ENCODE measurements around the gene TMEM260. TPM values are rescaled to one million over a fixed set of nuclear protein-coding genes. Genes with fewer than 3 reads are reported as not detected.

Gene TMEM260
- total RNA-seq (44.9 TPM), polyA plus RNA-seq (10.9 TPM)

DNA sequence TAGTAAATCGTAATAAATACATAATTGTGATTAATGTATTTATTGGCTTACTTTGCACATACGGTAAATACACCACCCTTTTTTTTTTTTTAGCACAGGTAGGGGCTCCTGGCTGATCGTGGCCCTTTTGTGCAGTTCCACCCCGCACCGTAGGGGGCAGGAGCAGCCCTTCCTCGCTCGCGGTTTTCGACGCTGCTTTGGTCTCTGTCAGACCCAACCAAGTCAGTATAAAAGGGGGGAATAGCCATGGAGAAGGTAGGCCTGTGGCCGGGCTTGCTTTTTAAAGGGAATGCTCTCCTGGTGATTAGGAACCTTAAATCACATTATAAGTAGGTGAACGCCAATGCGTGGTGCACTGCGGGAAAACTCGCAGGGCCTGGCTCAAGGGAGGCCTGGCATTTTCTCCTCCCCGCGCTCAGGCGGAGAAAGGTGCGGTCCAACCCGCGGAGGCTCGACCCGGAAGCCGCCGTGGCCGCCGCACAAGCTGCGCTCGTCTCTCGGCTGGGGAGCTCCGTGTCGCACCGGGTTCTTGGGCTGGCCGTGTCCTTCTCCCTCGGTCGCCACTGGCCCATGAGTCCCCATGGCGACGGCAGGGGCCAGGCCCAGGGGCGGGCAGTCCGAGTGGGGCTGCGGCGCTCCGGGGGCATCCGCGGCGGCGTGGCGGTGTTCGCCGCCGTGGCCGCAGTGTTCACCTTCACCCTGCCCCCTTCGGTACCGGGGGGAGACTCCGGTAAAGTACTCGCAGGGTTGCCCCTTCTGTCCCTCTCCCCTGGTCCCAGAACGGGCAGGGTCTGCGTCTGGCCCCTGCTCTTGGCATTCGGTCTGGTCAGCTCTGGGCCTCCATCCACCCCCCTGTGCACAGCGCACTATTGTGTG is at the start of gene TMEM260:
TMEM260 (plus strand) TSS at position 454 of the 876 bp plus-strand sequence; CDS start at position 571, 117 bp downstream.
- Histone ChIP-seq H3K4me1 (ENCODE audit: insufficient read depth) (peaks cover 1% of the 10 kb centered on the region), H3K36me3 (ENCODE audit: insufficient read depth) (no peaks in the 10 kb centered on the region)
- WGBS = under 1% methylated on average over 60 of the region's 60 CpGs

DNA sequence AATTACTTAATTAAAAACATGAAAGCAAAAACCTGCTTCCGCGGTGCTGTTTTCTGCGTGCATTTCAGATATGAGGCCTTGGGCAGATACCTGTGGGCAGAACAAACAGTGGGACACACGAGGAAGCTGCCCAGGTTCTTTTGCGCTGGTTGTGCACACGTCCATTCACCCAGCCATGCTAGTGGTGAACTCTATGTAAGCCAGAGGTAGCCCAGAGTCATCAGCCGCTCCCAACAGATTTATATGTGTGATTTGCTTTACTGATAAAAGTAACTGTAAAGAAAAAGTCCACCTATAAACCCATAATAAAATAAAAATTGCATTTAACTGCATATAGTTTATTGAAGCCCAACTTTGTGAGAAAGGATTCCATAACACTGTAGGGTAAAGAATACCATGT is 47.1 kb upstream of the TMEM260 start:
- Histone ChIP-seq H3K4me3 (ENCODE audit: low read depth, low read length) (no peak overlapping the region), H3K4me1 (ENCODE audit: insufficient read depth) (no peaks in the 10 kb centered on the region), H3K36me3 (ENCODE audit: insufficient read depth) (no peaks in the 10 kb centered on the region), H3K27ac (ENCODE audit: low read depth) (no peak overlapping the region)
- 79% methylated on average over 7 of the region's 7 CpGs for WGBS
- DNase-seq (ENCODE audit: extremely low spot score) = no peak

More for the DNA sequence above, at the start of gene TMEM260:
- H3K27ac ChIP-seq (ENCODE audit: low read depth) = peak within 1 kb of the TSS; percentile 82
- peak within 1 kb of the TSS; percentile 95 for H3K4me3 ChIP-seq (ENCODE audit: low read depth, low read length)
- peak; percentile 83 for DNase-seq (ENCODE audit: extremely low spot score)

DNA sequence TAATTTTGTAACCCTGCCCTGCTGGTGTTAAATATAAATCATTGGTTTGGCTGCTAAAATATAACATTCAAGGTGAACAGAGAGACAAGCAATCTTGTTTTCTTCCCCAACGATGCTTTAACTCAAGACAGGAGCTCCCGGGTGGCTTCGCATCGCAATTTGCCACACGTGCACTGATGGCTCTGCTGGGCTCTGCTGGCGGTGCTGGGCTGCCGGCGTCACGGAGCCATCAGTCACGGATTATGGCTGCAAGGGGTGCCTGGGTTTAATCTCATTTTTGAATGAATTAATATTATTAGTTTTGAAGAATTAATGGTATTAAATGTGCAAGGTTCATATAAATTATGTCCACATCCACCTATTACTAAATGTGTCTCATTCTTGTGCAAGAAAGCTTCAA is 44.9 kb upstream of the TMEM260 start:
- H3K4me1 ChIP-seq (ENCODE audit: insufficient read depth) = no peaks in the 10 kb centered on the region
- no peak for DNase-seq (ENCODE audit: extremely low spot score)
- no peak overlapping the region for H3K27ac ChIP-seq (ENCODE audit: low read depth)
- no peaks in the 10 kb centered on the region for H3K36me3 ChIP-seq (ENCODE audit: insufficient read depth)
- no peak overlapping the region for H3K4me3 ChIP-seq (ENCODE audit: low read depth, low read length)
- 91% methylated on average over 10 of the region's 10 CpGs for WGBS

DNA sequence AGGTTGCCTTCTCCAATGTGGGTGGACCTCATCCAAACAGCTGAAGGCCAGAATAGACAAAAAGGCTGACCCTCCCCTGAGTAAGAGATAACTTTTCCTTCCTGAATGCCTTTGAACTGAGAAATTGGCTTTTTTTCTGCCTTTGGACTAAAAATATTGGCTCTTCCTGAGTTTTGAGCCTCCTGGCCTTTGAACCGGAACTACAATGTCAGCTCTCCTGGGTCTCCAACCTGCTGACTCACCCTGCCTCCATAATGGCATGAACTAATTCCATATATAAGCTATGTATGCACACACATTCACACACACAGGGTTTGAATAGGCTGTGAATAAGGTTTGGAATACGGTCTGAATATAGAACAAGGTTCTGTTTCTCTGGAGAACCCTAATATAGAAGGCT is 39.7 kb upstream of the TMEM260 start:
- WGBS = 96% methylated on average over 2 of the region's 2 CpGs
- no peaks in the 10 kb centered on the region for H3K36me3 ChIP-seq (ENCODE audit: insufficient read depth)

DNA sequence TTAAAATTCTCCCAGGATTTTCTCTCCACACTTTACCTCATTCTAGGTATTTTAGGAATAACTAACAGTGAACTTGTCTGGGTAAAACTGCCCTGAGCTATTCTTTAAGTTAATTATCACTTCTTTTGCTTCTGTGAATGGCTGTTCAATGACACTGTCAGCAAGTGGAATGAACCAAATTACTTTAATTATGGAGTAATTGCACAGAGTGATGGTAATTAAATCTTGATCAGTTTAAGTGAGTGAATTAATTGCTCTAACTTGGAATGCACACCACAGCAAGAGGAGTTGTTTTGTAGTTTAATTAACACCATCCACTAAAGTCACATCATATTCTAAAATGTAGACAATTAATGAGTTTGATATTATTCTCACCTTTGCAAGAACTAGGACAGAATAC is 36.2 kb upstream of the TMEM260 start:
- Histone ChIP-seq H3K4me3 (ENCODE audit: low read depth, low read length) (no peak overlapping the region), H3K27ac (ENCODE audit: low read depth) (no peak overlapping the region), H3K4me1 (ENCODE audit: insufficient read depth) (no peaks in the 10 kb centered on the region), H3K36me3 (ENCODE audit: insufficient read depth) (no peaks in the 10 kb centered on the region)
- no peak for DNase-seq (ENCODE audit: extremely low spot score)

More for the DNA sequence above, 39.7 kb upstream of the TMEM260 start:
- Histone ChIP-seq H3K27ac (ENCODE audit: low read depth) (no peak overlapping the region), H3K4me3 (ENCODE audit: low read depth, low read length) (no peak overlapping the region), H3K4me1 (ENCODE audit: insufficient read depth) (no peaks in the 10 kb centered on the region)
- DNase-seq (ENCODE audit: extremely low spot score) = no peak

DNA sequence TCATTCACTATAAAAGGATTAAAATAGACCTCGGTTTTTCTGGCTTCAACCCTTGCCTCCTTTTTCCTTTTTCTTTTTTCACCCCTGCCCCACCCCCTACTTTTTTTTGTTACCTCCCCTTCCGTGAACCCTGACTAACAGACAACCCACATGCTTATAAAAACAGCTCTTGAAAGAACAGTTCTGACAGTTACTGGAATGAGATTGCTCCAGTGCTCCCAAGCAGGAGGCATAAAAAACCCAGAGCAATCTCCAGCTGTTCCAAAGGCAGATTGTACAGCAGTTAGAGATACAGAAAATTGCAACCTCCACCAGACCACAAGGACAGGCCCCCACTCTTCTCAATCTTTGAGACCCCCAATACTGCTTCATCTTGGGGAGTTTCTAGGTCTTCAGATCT is 29.9 kb upstream of the TMEM260 start:
- H3K36me3 ChIP-seq (ENCODE audit: insufficient read depth) = no peaks in the 10 kb centered on the region
- no peak overlapping the region for H3K27ac ChIP-seq (ENCODE audit: low read depth)
- 22% methylated on average over 2 of the region's 2 CpGs for WGBS
- no peaks in the 10 kb centered on the region for H3K4me1 ChIP-seq (ENCODE audit: insufficient read depth)
- DNase-seq (ENCODE audit: extremely low spot score) = no peak
- H3K4me3 ChIP-seq (ENCODE audit: low read depth, low read length) = no peak overlapping the region

DNA sequence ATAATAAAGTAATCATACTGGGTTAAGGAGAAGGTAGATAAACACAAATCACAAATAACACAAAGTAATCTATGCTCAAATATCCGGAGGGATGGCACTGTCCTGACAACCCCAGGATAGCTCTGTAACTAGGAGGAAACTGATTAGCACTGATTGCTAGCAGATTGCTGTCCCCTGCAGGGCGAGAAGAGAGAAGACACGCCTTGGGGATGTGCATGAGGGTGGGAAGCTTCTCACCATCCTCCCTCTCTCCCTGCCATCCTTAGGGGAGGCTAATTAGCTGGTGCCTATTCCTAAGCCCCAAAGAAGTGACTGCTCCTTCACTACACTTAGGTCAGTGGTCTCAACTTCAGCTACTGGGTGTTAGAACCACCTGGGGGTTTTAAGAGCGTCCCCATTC is 27.0 kb upstream of the TMEM260 start:
- H3K4me3 ChIP-seq (ENCODE audit: low read depth, low read length) = no peak overlapping the region
- no peak for DNase-seq (ENCODE audit: extremely low spot score)
- 45% methylated on average over 4 of the region's 4 CpGs for WGBS
- H3K36me3 ChIP-seq (ENCODE audit: insufficient read depth) = no peaks in the 10 kb centered on the region
- H3K4me1 ChIP-seq (ENCODE audit: insufficient read depth) = no peaks in the 10 kb centered on the region
- H3K27ac ChIP-seq (ENCODE audit: low read depth) = no peak overlapping the region

DNA sequence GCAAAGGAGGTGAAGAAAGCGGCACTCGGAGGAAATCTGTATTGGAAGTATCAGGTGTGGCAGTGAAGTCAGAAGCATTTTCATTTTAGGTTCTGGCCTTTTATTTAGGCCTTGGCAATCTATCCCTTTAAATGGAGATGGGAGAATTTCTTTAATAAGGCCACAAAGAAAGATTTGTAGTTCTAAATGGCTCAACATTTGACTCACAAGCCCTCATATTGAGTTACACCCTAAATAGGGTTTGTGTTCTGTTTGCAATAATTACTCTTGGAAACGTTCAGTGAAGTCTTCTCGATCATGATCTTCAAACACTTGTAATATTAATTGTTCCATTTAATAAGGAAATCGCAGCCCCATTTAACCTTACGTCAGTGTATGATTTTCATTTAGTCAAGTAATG is 25.3 kb upstream of the TMEM260 start:
- WGBS = 82% methylated on average over 6 of the region's 6 CpGs
- H3K4me1 ChIP-seq (ENCODE audit: insufficient read depth) = no peaks in the 10 kb centered on the region
- DNase-seq (ENCODE audit: extremely low spot score) = no peak

DNA sequence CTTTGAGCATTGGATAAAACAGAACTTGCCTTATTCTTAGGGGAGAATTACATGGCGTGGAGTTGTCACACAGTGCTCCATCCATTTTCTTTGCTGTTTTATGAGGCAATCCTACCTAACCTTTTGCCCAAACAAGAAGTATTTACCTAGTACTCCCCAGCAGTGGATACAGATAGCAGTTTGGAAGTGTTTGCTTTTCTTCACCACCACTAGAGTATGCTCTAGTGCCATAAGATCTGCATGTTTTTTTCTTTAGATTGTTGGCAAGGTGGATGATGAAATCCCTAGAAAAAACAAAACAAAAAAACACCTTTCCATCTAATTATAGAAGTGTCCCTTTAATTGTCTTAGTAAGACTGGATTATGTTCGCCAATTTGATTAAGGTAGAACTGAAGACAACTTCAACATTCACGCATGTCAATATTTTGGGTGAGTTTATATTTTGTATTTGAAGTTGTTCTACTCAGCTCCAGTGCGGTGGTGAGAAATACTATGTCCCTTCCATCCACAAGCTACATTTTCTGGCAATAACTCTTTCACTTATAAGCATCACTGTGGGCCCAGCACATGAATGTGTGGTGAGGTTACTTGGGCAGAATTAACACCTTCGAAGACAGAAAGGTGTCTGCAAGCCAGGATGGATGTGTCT is 23.6 kb upstream of the TMEM260 start:
- DNase-seq (ENCODE audit: extremely low spot score) = no peak
- Histone ChIP-seq H3K4me1 (ENCODE audit: insufficient read depth) (no peaks in the 10 kb centered on the region), H3K4me3 (ENCODE audit: low read depth, low read length) (no peak overlapping the region), H3K27ac (ENCODE audit: low read depth) (no peak overlapping the region), H3K36me3 (ENCODE audit: insufficient read depth) (no peaks in the 10 kb centered on the region)
- 65% methylated on average over 5 of the region's 5 CpGs for WGBS

More for the DNA sequence above, 25.3 kb upstream of the TMEM260 start:
- no peak overlapping the region for H3K4me3 ChIP-seq (ENCODE audit: low read depth, low read length)
- H3K36me3 ChIP-seq (ENCODE audit: insufficient read depth) = no peaks in the 10 kb centered on the region
- H3K27ac ChIP-seq (ENCODE audit: low read depth) = no peak overlapping the region

DNA sequence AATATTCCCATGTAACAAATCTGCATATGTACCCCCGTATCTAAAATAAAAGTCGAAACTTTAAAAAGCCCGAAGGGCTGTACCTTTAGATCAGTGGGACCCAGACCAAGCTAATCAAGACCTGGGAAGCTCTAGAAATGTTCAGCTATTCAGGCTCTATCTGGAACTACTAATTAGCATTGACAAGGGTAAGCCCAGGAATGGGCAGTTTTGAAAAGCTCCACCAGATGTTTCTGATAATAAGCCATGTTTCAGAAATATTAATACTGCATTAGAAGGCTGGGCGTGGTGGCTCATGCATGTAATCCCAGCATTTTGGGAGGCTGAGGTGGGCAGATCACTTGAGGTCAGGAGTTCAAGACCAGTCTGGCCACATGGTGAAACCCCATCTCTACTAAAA is 20.4 kb upstream of the TMEM260 start:
- 86% methylated on average over 4 of the region's 4 CpGs for WGBS
- Histone ChIP-seq H3K27ac (ENCODE audit: low read depth) (no peak overlapping the region), H3K4me1 (ENCODE audit: insufficient read depth) (no peaks in the 10 kb centered on the region), H3K36me3 (ENCODE audit: insufficient read depth) (no peaks in the 10 kb centered on the region), H3K4me3 (ENCODE audit: low read depth, low read length) (no peak overlapping the region)
- no peak for DNase-seq (ENCODE audit: extremely low spot score)

DNA sequence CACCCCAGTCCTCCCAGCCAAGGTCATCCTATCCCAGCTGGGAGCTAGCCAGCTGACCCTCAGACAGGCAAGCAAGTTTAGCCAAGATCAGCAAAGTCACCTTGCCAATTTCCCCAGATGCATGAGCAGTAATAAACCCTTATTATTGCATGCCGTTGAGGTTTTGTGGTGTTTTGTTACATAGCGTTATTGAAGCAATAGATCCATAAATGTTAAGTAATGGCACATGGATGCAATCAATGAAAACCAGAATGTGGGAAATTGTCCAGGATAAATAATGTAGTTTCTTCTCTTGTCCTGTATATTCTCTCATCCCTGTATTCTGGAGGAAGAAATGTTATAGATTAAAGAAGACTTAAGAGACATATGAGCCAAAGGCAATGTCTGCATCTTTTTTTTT is 18.0 kb upstream of the TMEM260 start:
- Histone ChIP-seq H3K4me1 (ENCODE audit: insufficient read depth) (no peaks in the 10 kb centered on the region), H3K4me3 (ENCODE audit: low read depth, low read length) (no peak overlapping the region), H3K36me3 (ENCODE audit: insufficient read depth) (no peaks in the 10 kb centered on the region), H3K27ac (ENCODE audit: low read depth) (no peak overlapping the region)
- no peak for DNase-seq (ENCODE audit: extremely low spot score)
- WGBS = 66% methylated on average over 2 of the region's 2 CpGs

DNA sequence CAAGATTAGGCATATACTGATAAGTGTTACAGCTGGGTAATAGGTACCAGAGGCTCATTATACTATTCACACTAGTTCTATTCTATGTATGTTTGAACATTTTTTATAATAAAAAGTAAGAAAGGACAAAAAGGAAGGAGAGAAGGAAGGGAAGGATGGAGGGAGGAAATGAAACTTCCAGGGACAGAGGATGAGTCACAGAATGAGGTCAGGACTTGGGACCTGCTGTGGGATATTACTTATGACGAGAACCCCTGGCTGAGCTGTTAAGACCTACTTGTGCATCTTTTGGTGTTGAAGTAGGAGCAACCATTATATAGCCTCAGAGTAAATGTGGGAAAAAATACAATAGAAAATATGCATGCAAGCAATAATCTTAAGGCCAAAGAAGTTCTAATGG is 16.7 kb upstream of the TMEM260 start:
- no peak for DNase-seq (ENCODE audit: extremely low spot score)
- Histone ChIP-seq H3K4me1 (ENCODE audit: insufficient read depth) (no peaks in the 10 kb centered on the region), H3K4me3 (ENCODE audit: low read depth, low read length) (no peak overlapping the region), H3K27ac (ENCODE audit: low read depth) (no peak overlapping the region), H3K36me3 (ENCODE audit: insufficient read depth) (no peaks in the 10 kb centered on the region)
- WGBS = 78% methylated on average over 1 of the region's 1 CpG

DNA sequence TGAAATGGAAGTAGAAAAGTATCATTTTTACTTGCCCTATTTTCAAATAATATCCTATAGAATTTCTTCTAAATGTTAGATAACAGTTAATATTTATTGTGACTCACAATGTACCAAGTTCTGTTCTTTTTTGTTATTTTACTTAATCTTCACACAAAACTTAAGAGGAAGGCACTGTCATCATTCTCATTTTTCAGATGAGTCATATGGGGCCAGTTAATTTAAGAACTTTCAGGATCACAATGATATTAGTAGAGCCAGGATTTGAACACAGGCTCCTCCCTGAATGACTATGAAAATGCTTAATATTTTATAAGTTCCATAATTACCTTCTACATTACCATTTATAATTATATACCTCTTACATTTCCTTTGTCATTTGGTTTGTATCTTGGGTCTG is 10.4 kb upstream of the TMEM260 start:
- Histone ChIP-seq H3K27ac (ENCODE audit: low read depth) (no peak overlapping the region), H3K4me1 (ENCODE audit: insufficient read depth) (no peaks in the 10 kb centered on the region), H3K4me3 (ENCODE audit: low read depth, low read length) (no peak overlapping the region), H3K36me3 (ENCODE audit: insufficient read depth) (no peaks in the 10 kb centered on the region)
- DNase-seq (ENCODE audit: extremely low spot score) = no peak

DNA sequence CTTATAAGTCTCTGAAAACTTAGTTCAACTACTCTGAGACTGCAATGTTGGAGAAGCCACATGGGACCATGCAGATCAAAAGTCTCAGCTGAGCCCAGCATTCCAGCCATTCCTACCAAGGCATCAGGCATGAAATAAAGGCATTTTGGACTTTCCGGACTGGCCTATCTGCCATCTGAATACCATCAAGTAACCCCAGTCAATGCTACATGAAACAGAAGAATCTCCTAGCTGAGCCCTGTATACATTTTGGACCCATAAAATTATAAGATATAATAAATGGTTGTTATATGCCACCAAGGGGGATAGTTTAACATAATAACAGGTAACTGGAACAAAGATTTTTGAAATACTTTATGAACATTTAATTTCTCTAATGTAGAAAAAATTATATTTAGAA is 9.3 kb upstream of the TMEM260 start:
- no peaks in the 10 kb centered on the region for H3K4me1 ChIP-seq (ENCODE audit: insufficient read depth)
- no peak overlapping the region for H3K4me3 ChIP-seq (ENCODE audit: low read depth, low read length)
- no peak overlapping the region for H3K27ac ChIP-seq (ENCODE audit: low read depth)
- DNase-seq (ENCODE audit: extremely low spot score) = no peak
- no peaks in the 10 kb centered on the region for H3K36me3 ChIP-seq (ENCODE audit: insufficient read depth)
- WGBS = 91% methylated on average over 1 of the region's 1 CpG
